Keratinocyte (primary cell): Measurements from ENCODE around the gene ACTR3.

ENCODE experiments used
- EZH2 ChIP-seq: IDR thresholded peaks from one replicate; pipeline ENCODE4 v1.6.1; 2012; ENCODE audit warnings: inconsistent platforms, mild to moderate bottlenecking, low read length, moderate library complexity
- TF ChIP-seq, protein P1 (sequence below), 3 experiments: IDR thresholded peaks in 1 of 3; conservative IDR thresholded peaks in 1 of 3; optimal IDR thresholded peaks in 1 of 3; 2 replicates in 2 of 3; 3 replicates in 1 of 3; pipeline versions ENCODE3 to v1.5.1; 2011; ENCODE audit warnings: low read length in 3 of 3, mild to moderate bottlenecking in 3 of 3, moderate library complexity in 2 of 3, control low read depth in 1 of 3, inconsistent platforms in 1 of 3; ENCODE audit not compliant: insufficient read depth in 2 of 3; ENCODE audit errors: extremely low read depth in 1 of 3

DNA sequence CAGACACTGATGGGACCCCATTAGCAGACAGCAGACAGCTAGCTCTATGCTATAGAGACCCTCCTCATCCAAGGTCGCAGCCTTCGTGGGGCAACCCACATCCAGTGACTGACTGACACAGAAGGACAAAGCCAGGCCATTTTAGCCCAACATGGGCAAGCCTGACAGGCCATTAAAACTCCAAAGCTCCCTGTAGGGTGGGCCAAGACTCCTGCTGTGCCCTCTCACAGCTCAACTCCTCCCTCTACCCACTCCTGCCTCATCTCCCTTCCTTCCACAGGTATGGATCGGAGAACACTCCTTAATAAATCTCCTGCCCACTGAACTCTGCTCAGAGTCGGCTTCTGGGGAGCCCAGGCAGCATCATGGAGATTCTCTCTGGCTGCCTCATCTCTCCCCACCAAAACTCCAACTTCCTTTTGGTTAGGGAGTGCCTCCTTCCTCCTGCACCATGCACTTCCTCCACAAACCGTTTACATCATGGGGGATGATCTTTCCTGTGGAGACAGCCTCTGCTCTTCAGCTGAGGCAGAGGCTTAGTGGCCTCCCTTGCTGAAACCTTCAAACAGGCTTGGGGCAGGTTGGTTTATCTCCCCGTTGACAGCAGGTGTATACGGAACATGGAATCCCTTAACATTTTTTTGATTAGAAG is 86.5 kb downstream of the ACTR3 start:
- TF ChIP-seq, protein P1, sequence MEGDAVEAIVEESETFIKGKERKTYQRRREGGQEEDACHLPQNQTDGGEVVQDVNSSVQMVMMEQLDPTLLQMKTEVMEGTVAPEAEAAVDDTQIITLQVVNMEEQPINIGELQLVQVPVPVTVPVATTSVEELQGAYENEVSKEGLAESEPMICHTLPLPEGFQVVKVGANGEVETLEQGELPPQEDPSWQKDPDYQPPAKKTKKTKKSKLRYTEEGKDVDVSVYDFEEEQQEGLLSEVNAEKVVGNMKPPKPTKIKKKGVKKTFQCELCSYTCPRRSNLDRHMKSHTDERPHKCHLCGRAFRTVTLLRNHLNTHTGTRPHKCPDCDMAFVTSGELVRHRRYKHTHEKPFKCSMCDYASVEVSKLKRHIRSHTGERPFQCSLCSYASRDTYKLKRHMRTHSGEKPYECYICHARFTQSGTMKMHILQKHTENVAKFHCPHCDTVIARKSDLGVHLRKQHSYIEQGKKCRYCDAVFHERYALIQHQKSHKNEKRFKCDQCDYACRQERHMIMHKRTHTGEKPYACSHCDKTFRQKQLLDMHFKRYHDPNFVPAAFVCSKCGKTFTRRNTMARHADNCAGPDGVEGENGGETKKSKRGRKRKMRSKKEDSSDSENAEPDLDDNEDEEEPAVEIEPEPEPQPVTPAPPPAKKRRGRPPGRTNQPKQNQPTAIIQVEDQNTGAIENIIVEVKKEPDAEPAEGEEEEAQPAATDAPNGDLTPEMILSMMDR (optimal IDR thresholded peaks at IDR 0.05 in 1 of 3, IDR thresholded peaks at IDR 0.05 in 1 of 3, conservative IDR thresholded peaks at IDR 0.05 in 1 of 3; ENCODE audit: extremely low read depth in 1 of 3, insufficient read depth in 2 of 3, low read length in 3 of 3) = no peak
- no peak for TF ChIP-seq EZH2
